Measurements from ENCODE around the gene VAT1L.

Gene VAT1L

GRCh38 chr16:77788181-77789084 is at the start of gene VAT1L:
Gene VAT1L (plus strand): TSS chr16:77788564. CDS start chr16:77788683, 119 bp downstream.
- no peak for DNase-seq

GRCh38 chr16:77738706-77739558 is 49.4 kb upstream of the VAT1L start:
- DNase-seq = no peak

- DNase-seq = no peak
Observed at GRCh38 chr16:77739559-77739892, 48.8 kb upstream of the VAT1L start.

GRCh38 chr16:77744141-77744540 is 44.2 kb upstream of the VAT1L start:
- no peak for DNase-seq

GRCh38 chr16:77745972-77746371 is 42.4 kb upstream of the VAT1L start:
- no peak for DNase-seq

GRCh38 chr16:77748421-77749005 is 39.9 kb upstream of the VAT1L start:
- no peak for DNase-seq

- DNase-seq = no peak
Observed at GRCh38 chr16:77749415-77749814, 38.9 kb upstream of the VAT1L start.

GRCh38 chr16:77758046-77758445 is 30.3 kb upstream of the VAT1L start:
- DNase-seq = no peak

GRCh38 chr16:77758508-77758907 is 29.9 kb upstream of the VAT1L start:
- no peak for DNase-seq

GRCh38 chr16:77759201-77759600 is 29.2 kb upstream of the VAT1L start:
- no peak for DNase-seq

- no peak for DNase-seq
Observed at GRCh38 chr16:77759821-77760220, 28.5 kb upstream of the VAT1L start.

GRCh38 chr16:77760800-77761199 is 27.6 kb upstream of the VAT1L start:
- no peak for DNase-seq

- DNase-seq = no peak
Observed at GRCh38 chr16:77761204-77761603, 27.2 kb upstream of the VAT1L start.

GRCh38 chr16:77762262-77762661 is 26.1 kb upstream of the VAT1L start:
- no peak for DNase-seq

- DNase-seq = no peak
Observed at GRCh38 chr16:77763994-77764393, 24.4 kb upstream of the VAT1L start.

- DNase-seq = no peak
Observed at GRCh38 chr16:77767211-77767610, 21.2 kb upstream of the VAT1L start.

GRCh38 chr16:77767826-77768225 is 20.5 kb upstream of the VAT1L start:
- DNase-seq = no peak

- DNase-seq = no peak
Observed at GRCh38 chr16:77775911-77776909, 12.2 kb upstream of the VAT1L start.

- DNase-seq = no peak
Observed at GRCh38 chr16:77777745-77778144, 10.6 kb upstream of the VAT1L start.

GRCh38 chr16:77780378-77780837 is 8.0 kb upstream of the VAT1L start:
- DNase-seq = no peak

- DNase-seq = no peak
Observed at GRCh38 chr16:77781091-77781490, 7.3 kb upstream of the VAT1L start.

- DNase-seq = no peak
Observed at GRCh38 chr16:77782694-77783093, 5.7 kb upstream of the VAT1L start.

Data from OCI-M1 (cell line).